Measurements from ENCODE around the gene RAPGEF5. TPM values are rescaled to one million over a fixed set of nuclear protein-coding genes. Genes with fewer than 3 reads are reported as not detected.

Gene RAPGEF5
- total RNA-seq, 2 donors from 2014 or later = 7.4 to 29.8 TPM

GRCh38 chr7:22110881-22111280, 246.1 kb downstream of the RAPGEF5 start:
- WGBS = 71% methylated on average over 4 of the region's 4 CpGs
- Histone ChIP-seq H3K9me3 (no peaks in the 10 kb centered on the region), H3K27ac (no peak overlapping the region), H3K27me3 (replicated peaks; ENCODE audit: insufficient read depth) (no peaks in the 10 kb centered on the region), H3K4me1 (replicated peaks) (no peaks in the 10 kb centered on the region), H3K4me3 (no peak overlapping the region), H3K36me3 (no peaks in the 10 kb centered on the region)
- no peak for DNase-seq (ENCODE audit: low spot score)
- TF ChIP-seq POLR2AphosphoS5 (IDR thresholded peaks at IDR 0.05) (no peak), CTCF (IDR thresholded peaks at IDR 0.05) (no peak), POLR2A (IDR thresholded peaks at IDR 0.05) (no peak)
- intact Hi-C loops (cut with DNase I) = loop anchor here (2.0 kb wide), 1 partner anchor 378 kb away; no protein-coding TSS in a partner anchor

- Histone ChIP-seq H3K9me3 (no peaks in the 10 kb centered on the region), H3K27ac (no peak overlapping the region), H3K4me3 (no peak overlapping the region), H3K27me3 (replicated peaks; ENCODE audit: insufficient read depth) (no peaks in the 10 kb centered on the region), H3K36me3 (no peaks in the 10 kb centered on the region), H3K4me1 (replicated peaks) (no peaks in the 10 kb centered on the region)
- WGBS = 4% methylated on average over 6 of the region's 6 CpGs
- TF ChIP-seq POLR2AphosphoS5 (IDR thresholded peaks at IDR 0.05) = peak; percentile 24
- TF ChIP-seq CTCF (IDR thresholded peaks at IDR 0.05) = peak; percentile 80 to 95 (median 88)
- no peak for TF ChIP-seq POLR2A (IDR thresholded peaks at IDR 0.05)
- DNase-seq (ENCODE audit: low spot score) = peak; percentile 72
- intact Hi-C loops (cut with DNase I) = loop anchor here (2.0 kb wide), 1 partner anchor 378 kb away; no protein-coding TSS in a partner anchor
These were observed 246.6 kb downstream of the RAPGEF5 start for GRCh38 chr7:22110227-22110839.

- no peaks in the 10 kb centered on the region for H3K36me3 ChIP-seq
- 71% methylated on average over 7 of the region's 7 CpGs for WGBS
- no peak for DNase-seq (ENCODE audit: low spot score)
These were observed 247.2 kb downstream of the RAPGEF5 start for GRCh38 chr7:22109761-22110160.

GRCh38 chr7:22108151-22108845, 248.7 kb downstream of the RAPGEF5 start:
- no peak for DNase-seq (ENCODE audit: low spot score)

More at GRCh38 chr7:22109761-22110160, 247.2 kb downstream of the RAPGEF5 start:
- no peak for TF ChIP-seq POLR2A (IDR thresholded peaks at IDR 0.05)
- TF ChIP-seq POLR2AphosphoS5 (IDR thresholded peaks at IDR 0.05) = no peak
- TF ChIP-seq CTCF (IDR thresholded peaks at IDR 0.05) = no peak
- intact Hi-C loops (cut with DNase I) = loop anchor here (2.0 kb wide), 1 partner anchor 379 kb away; no protein-coding TSS in a partner anchor
- H3K4me3 ChIP-seq = no peak overlapping the region
- H3K4me1 ChIP-seq (replicated peaks) = no peaks in the 10 kb centered on the region
- no peaks in the 10 kb centered on the region for H3K27me3 ChIP-seq (replicated peaks; ENCODE audit: insufficient read depth)
- no peaks in the 10 kb centered on the region for H3K9me3 ChIP-seq
- H3K27ac ChIP-seq = no peak overlapping the region

More at GRCh38 chr7:22108151-22108845, 248.7 kb downstream of the RAPGEF5 start:
- H3K4me3 ChIP-seq = no peak overlapping the region
- no peaks in the 10 kb centered on the region for H3K27me3 ChIP-seq (replicated peaks; ENCODE audit: insufficient read depth)
- no peaks in the 10 kb centered on the region for H3K36me3 ChIP-seq
- 74% methylated on average over 13 of the region's 13 CpGs for WGBS
- no peaks in the 10 kb centered on the region for H3K4me1 ChIP-seq (replicated peaks)
- intact Hi-C loops (cut with DNase I) = no loop called here
- H3K9me3 ChIP-seq = no peaks in the 10 kb centered on the region
- TF ChIP-seq POLR2AphosphoS5 (IDR thresholded peaks at IDR 0.05) (no peak), POLR2A (IDR thresholded peaks at IDR 0.05) (no peak), CTCF (IDR thresholded peaks at IDR 0.05) (no peak)
- no peak overlapping the region for H3K27ac ChIP-seq
